ENCODE measurements around the gene SLC7A4. TPM values are rescaled to one million over a fixed set of nuclear protein-coding genes. Genes with fewer than 3 reads are reported as not detected.
"Not testable (repeated sequence)": the region's sequence is repeated elsewhere in the genome, so short reads cannot be mapped to it uniquely, and the experiment has no call there.

The SLC7A4 gene
- total RNA-seq, 4 donors from 2014 or later = 2.5 to 11.7 (median 4.5) TPM

DNA sequence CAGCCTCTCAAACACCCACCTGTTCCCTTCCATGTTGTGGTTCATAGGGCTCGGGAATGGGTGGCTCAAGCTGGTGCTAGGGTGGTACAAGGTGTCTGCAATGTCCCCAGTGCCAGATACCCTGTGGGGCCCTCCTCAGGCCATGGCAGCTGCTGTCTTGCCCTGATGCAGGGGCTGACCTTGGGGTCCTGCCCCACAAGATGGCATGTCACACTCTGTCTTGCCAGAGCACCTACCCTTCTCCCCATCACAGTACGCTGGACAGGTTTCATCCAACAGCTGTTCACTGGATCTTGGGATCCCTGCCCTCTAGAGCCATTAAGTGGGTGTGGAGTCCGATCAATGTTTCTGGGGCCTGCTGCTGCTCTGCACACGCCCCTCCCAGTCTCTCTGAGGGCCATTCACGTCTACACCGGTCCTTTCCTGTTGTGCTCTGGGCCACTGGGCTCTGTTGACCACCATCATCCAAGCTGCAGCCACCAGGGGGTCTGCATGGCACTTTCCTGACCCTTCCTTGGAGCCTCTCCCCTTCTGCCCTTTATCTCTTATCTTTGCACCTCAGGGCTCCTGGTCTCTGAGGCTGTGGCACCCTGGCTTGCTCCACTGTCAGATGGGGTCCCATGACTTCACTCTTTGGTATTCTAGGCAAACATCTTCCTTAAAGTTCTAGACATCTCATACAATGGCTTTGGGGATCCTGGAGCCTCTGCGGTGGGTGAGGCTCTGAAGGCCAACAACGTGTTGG lies 20.5 kb upstream of the SLC7A4 start:
- Histone ChIP-seq H3K27ac (no peak overlapping the region), H3K4me1 (no peaks in the 10 kb centered on the region), H3K36me3 (no peaks in the 10 kb centered on the region), H3K9me3 (no peaks in the 10 kb centered on the region), H3K4me3 (no peak overlapping the region), H3K27me3 (peaks cover 0 to 14% (median 0%) of the 10 kb centered on the region in 4 donors)
- TF ChIP-seq, protein P1, sequence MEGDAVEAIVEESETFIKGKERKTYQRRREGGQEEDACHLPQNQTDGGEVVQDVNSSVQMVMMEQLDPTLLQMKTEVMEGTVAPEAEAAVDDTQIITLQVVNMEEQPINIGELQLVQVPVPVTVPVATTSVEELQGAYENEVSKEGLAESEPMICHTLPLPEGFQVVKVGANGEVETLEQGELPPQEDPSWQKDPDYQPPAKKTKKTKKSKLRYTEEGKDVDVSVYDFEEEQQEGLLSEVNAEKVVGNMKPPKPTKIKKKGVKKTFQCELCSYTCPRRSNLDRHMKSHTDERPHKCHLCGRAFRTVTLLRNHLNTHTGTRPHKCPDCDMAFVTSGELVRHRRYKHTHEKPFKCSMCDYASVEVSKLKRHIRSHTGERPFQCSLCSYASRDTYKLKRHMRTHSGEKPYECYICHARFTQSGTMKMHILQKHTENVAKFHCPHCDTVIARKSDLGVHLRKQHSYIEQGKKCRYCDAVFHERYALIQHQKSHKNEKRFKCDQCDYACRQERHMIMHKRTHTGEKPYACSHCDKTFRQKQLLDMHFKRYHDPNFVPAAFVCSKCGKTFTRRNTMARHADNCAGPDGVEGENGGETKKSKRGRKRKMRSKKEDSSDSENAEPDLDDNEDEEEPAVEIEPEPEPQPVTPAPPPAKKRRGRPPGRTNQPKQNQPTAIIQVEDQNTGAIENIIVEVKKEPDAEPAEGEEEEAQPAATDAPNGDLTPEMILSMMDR (IDR thresholded peaks at IDR 0.05) = no peak
- TF ChIP-seq POLR2A (IDR thresholded peaks at IDR 0.05) = no peak
- 71 to 72% methylated on average over 8 of the region's 8 CpGs for WGBS, 2 donors
- intact Hi-C loops (cut with DNase I) = no loop called here
- DNase-seq = no peak

DNA sequence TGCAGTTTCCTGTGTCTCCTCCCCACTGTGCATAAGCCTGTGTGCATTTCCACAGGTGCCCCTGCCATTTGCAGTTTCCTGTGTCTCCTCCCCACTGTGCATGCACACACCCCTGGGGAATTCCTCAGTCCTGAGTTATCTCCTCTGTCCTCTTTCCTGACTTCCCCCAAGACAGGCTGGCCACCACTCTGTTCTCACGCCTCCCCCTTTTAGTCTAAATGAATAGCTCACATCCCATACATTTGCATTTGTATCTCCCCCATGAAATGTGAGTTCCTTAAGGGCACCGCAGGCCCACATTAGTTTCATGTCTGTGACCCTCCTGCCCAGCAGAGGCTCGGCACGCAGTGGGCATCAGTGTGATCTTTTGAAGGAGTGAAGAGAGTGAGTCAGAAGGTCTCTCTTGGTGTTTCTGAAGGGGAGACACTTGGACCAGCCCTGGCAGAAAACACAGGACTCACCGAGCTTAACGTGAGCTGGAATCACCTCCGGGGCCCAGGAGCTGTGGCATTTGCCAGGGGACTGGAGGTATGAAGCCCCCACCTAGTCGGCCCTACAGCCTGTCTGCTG lies 19.6 kb upstream of the SLC7A4 start:
- no peaks in the 10 kb centered on the region for H3K4me1 ChIP-seq
- H3K9me3 ChIP-seq = no peaks in the 10 kb centered on the region
- TF ChIP-seq, protein P1 (IDR thresholded peaks at IDR 0.05) = no peak
- no peak for TF ChIP-seq POLR2A (IDR thresholded peaks at IDR 0.05)
- peaks cover 0 to 14% (median 0%) of the 10 kb centered on the region in 4 donors for H3K27me3 ChIP-seq
- no peak for DNase-seq
- WGBS, 2 donors = 67 to 71% methylated on average over 3 to 8 of the region's 8 CpGs
- intact Hi-C loops (cut with DNase I) = no loop called here
- H3K4me3 ChIP-seq = no peak overlapping the region
- no peak overlapping the region for H3K27ac ChIP-seq
- no peaks in the 10 kb centered on the region for H3K36me3 ChIP-seq

DNA sequence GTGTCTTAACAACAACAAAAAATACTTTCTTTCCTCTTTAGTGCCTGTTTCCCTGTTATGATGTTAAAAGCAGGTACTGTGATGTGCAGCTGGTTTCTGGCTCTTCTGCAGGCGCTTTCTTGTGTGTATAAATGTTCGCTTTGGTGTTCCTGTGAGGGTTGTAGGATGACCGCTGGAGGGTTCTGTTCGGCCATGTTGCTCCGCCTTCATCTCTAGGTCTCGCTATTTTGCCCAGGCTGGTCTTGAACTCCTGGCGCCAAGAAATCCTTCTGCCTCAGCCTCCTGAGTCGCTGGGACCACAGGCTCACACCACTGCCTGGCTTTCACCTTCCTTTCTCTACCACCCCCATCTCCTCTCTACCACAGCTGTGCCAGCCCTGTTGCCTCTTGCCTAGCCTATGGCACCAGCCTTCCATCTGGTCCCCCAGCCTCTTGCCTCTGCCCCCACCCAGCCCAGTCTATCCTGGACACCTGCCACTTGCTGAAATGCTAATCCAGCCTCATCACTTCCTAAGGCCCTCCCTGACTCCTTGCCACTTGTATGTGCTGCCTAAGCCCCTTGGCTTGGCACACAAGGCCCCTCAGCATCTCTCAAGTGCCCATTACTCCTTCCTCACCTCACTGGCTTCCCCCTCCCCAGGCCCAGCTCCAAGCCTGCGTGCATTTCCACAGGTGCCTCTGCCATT lies 18.9 kb upstream of the SLC7A4 start:
- H3K9me3 ChIP-seq = no peaks in the 10 kb centered on the region
- intact Hi-C loops (cut with DNase I) = no loop called here
- 77 to 83% methylated on average over 9 of the region's 9 CpGs for WGBS, 2 donors
- no peak for DNase-seq
- no peak overlapping the region for H3K27ac ChIP-seq
- H3K36me3 ChIP-seq = no peaks in the 10 kb centered on the region
- peaks cover 0 to 14% (median 0%) of the 10 kb centered on the region in 4 donors for H3K27me3 ChIP-seq
- no peaks in the 10 kb centered on the region for H3K4me1 ChIP-seq
- no peak overlapping the region for H3K4me3 ChIP-seq
- TF ChIP-seq, protein P1 (IDR thresholded peaks at IDR 0.05) = no peak
- no peak for TF ChIP-seq POLR2A (IDR thresholded peaks at IDR 0.05)

DNA sequence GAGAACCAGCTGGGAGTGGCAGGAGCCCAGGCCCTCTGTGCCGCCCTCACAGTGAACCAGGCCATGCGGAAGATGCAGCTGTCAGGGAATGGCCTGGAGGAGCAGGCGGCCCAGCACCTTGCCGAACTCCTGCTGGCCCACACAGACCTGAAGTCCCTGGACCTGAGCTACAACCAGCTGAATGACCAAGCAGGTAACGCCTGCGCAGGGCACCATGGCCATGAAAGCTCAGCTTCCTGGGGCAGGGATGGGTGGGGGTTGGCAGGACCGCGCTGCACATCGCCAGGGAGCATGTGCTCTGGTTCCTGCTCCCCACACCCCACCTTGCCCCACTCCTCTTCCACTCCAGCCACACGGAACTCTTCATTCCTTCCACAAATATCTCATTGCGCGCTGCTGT lies 16.6 kb upstream of the SLC7A4 start:
- H3K27ac ChIP-seq; H3K27me3 ChIP-seq; H3K36me3 ChIP-seq; DNase-seq; H3K9me3 ChIP-seq; H3K4me3 ChIP-seq; intact Hi-C loops (cut with DNase I): not testable (repeated sequence)
- WGBS, 2 donors = no CpG with 5 or more reads among the region's 12 CpGs
- H3K4me1 ChIP-seq = peaks cover 15 to 22% (median 20%) of the 10 kb centered on the region in 3 donors

DNA sequence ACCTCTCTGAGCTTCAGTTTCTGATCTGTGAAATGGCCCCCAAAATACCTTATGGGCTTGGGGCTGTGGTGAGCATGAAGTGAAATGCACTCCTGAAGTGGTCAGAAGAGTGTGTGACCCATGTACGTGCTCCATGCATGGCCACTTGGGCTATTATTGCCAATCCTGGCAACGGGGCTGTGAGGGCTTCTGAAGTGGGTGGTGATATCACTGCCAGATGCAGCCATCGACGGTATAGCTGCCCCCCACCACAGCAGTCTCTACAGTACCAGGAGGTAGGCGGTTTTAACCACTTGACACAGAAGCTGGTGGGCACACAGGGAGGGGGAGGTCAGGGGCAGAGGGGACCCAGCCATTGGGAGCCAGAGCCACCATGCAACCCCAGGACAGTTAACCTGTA lies 16.1 kb upstream of the SLC7A4 start:
- DNase-seq; H3K36me3 ChIP-seq; H3K9me3 ChIP-seq; H3K27me3 ChIP-seq; H3K27ac ChIP-seq; intact Hi-C loops (cut with DNase I); H3K4me3 ChIP-seq: not testable (repeated sequence)
- H3K4me1 ChIP-seq = peaks cover 15 to 27% (median 20%) of the 10 kb centered on the region in 3 donors
- no CpG with 5 or more reads among the region's 5 CpGs for WGBS, 2 donors

DNA sequence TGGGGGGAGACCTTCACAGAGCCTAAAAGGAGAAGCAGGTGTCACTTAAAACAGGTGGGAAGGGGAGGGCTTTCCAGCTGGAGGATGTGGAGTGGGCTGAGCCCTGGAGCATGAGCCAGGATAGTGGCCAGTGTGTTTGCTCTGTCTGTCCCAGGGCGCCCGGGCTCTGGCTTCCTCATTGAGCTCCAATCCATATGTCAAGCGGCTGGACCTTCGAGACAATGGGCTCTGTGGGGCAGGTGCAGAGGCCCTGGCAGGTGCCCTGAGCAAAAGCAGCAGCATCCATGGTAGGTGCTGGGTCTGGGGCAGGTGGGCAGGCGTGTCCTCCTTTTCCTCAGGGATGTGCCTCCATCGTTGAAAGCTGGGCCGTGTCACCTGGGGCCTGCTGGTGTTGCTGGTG lies 15.4 kb upstream of the SLC7A4 start:
- intact Hi-C loops (cut with DNase I) = no loop called here
- TF ChIP-seq, protein P1 (IDR thresholded peaks at IDR 0.05) = no peak
- no peak for DNase-seq
- WGBS, 2 donors = 60% methylated on average over 1 of the region's 7 CpGs; no CpG with 5 or more reads in 1 of the 2 donors
- Histone ChIP-seq H3K27me3 (peaks cover 0 to 4% (median 0%) of the 10 kb centered on the region in 4 donors), H3K27ac (no peak overlapping the region), H3K9me3 (no peaks in the 10 kb centered on the region), H3K36me3 (no peaks in the 10 kb centered on the region), H3K4me1 (peaks cover 15 to 34% (median 20%) of the 10 kb centered on the region in 3 donors), H3K4me3 (no peak overlapping the region)

Measured in esophagus squamous epithelium (tissue), 5 donors.